ENCODE measurements around the gene CEP76. TPM values are rescaled to one million over a fixed set of nuclear protein-coding genes. Genes with fewer than 3 reads are reported as not detected.
A peak's percentile ranks its signal among the peaks of the same experiment; 100 is the strongest.
"Not testable (repeated sequence)": the region's sequence is repeated elsewhere in the genome, so short reads cannot be mapped to it uniquely, and the experiment has no call there.

CEP76 gene
- total RNA-seq, 1 donor from 2014 or later = 12.3 TPM

- DNase-seq (ENCODE audit: low read depth in 2 of 2) = no peak
Measured at GRCh38 chr18:12645254-12645653, 57.3 kb downstream of the CEP76 start.

- DNase-seq (ENCODE audit: low read depth in 2 of 2) = not testable (repeated sequence)
Measured at GRCh38 chr18:12643756-12644155, 58.8 kb downstream of the CEP76 start.

GRCh38 chr18:12640881-12641200 lies 61.7 kb downstream of the CEP76 start:
- DNase-seq (ENCODE audit: low read depth in 2 of 2) = no peak

- DNase-seq (ENCODE audit: low read depth in 2 of 2) = peak; percentile 85 to 91
Measured at GRCh38 chr18:12639990-12640880, 62.3 kb downstream of the CEP76 start.

DNA sequence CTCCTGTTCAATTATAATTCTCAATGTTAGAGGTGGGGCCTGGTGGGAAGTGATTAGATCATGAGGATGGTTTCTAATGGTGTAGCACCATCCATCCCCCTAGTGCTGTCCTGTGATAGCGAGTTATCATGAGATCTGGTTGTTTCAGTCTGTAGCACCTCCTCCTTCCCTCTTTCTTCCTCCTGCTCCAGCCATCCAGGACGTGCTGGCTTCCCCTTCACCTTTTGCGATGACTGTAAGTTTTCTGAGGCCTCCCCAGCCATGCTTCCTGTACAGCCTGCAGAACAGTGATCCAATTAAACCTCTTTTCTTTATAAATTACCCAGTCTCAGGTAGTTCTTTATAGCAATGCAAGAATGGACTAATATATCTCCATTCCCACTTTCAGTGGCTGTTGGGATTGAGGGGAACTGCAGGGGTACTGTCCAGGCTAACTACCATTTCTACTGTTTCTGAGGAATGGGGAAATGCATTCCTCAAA lies 63.8 kb downstream of the CEP76 start:
- DNase-seq (ENCODE audit: low read depth in 2 of 2) = no peak

GRCh38 chr18:12637901-12638643 lies 64.5 kb downstream of the CEP76 start:
- no peak for DNase-seq (ENCODE audit: low read depth in 2 of 2)

GRCh38 chr18:12637393-12637792 lies 65.1 kb downstream of the CEP76 start:
- DNase-seq (ENCODE audit: low read depth in 2 of 2) = no peak

DNA sequence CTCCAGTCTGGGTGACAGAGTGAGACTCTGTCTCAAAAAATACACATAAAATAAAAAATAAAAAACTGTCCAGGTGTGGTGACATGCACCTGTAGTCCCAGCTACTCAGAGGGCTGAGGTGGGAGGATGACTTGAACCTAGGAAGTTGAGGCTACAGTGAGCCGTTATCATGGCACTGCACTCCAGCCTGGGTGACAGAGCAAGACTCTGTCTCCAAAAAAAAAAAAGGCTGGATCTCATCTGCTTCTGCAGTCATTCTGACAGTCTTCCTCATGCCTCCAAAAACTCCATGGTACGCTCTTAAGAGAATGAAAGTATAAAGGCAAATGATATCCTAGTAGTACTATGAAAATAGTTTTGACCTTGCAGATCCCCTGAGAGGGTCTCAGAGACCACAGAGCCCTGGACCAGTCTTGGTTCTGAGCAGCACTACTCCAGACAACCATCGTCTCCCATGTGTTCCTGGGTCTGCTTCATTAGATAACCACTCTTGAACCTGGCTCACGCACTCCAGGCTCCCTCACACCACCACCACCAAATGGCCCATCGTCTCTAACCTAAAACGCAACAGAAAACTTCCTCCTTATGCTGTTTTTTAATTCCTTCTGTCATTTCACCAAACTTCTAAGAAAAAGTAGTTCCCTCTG lies 70.6 kb downstream of the CEP76 start:
- DNase-seq (ENCODE audit: low read depth in 2 of 2) = no peak

GRCh38 chr18:12630136-12630535 lies 72.4 kb downstream of the CEP76 start:
- peak in 1 of 2 donors; percentile 31 for DNase-seq (ENCODE audit: low read depth in 2 of 2)

GRCh38 chr18:12628706-12629702 lies 73.5 kb downstream of the CEP76 start:
- peak in 1 of 2 donors; percentile 76 for DNase-seq (ENCODE audit: low read depth in 2 of 2)

GRCh38 chr18:12627199-12627598 lies 75.3 kb downstream of the CEP76 start:
- DNase-seq (ENCODE audit: low read depth in 2 of 2) = not testable (repeated sequence)

DNA sequence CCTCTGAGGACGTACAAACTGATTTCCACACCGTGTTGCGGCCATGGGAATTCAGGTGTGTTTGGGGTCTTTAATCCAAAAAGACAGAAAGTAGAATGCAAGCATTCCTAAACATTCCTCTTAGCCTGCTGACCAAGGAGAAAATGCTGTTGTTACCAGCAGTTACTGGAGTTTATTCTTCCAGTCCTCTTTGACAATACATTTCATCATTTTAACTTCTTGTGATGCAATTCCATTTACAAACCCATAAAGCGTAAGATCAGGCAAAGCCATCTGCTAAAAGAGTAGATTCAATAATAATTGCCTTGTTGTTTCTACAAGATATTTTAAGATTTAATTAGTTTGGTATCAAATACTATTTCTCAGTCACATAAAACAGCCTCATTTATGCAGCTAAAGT lies 77.3 kb downstream of the CEP76 start:
- DNase-seq (ENCODE audit: low read depth in 2 of 2) = no peak

Other genes with a start within 250 kb of the CEP76 start
- 13.7 and 14.2 TPM in 2 replicates for gene SPIRE1, start 44.6 kb downstream of the CEP76 start, total RNA-seq
- gene PSMG2, start 319 bp upstream of the CEP76 start, total RNA-seq = 52.6 and 68.4 TPM in 2 replicates
- gene PTPN2, start 181.5 kb upstream of the CEP76 start, total RNA-seq = 12.7 and 14.4 TPM in 2 replicates
- gene SEH1L, start 245.3 kb upstream of the CEP76 start, total RNA-seq = 26.2 and 47.6 TPM in 2 replicates